ENCODE measurements around the gene SELENOO.
A peak's percentile ranks its signal among the peaks of the same experiment; 100 is the strongest.

The SELENOO gene

GRCh38 chr22:50257041-50257440 lies 56.2 kb downstream of the SELENOO start:
- no peak for DNase-seq

- DNase-seq, result no peak
Measured at GRCh38 chr22:50257451-50258360, 56.9 kb downstream of the SELENOO start.

GRCh38 chr22:50258361-50259292 lies 57.8 kb downstream of the SELENOO start:
- DNase-seq, result no peak

- no peak for DNase-seq
Measured at GRCh38 chr22:50259302-50259701, 58.5 kb downstream of the SELENOO start.

- DNase-seq, result no peak
Measured at GRCh38 chr22:50260434-50260800, 59.6 kb downstream of the SELENOO start.

- peak; percentile 40 for DNase-seq
Measured at GRCh38 chr22:50260801-50261614, 60.2 kb downstream of the SELENOO start.

- no peak for DNase-seq
Measured at GRCh38 chr22:50261615-50262459, 61.0 kb downstream of the SELENOO start, which contains the start of gene MAPK12. TSS of gene MAPK12 (minus strand) at chr22:50261683. CDS start at chr22:50261509, 174 bp downstream.

- DNase-seq, result no peak
Measured at GRCh38 chr22:50262460-50262911, 61.7 kb downstream of the SELENOO start.

- no peak for DNase-seq
Measured at GRCh38 chr22:50262973-50263617, 62.3 kb downstream of the SELENOO start.

GRCh38 chr22:50264104-50264745 lies 63.4 kb downstream of the SELENOO start:
- DNase-seq, result no peak

- no peak for DNase-seq
Measured at GRCh38 chr22:50264946-50265669, 64.3 kb downstream of the SELENOO start.

- DNase-seq, result no peak
Measured at GRCh38 chr22:50266994-50267393, 66.2 kb downstream of the SELENOO start.
